ENCODE data around the gene B4GALNT2.

- TF ChIP-seq CTCF (IDR thresholded peaks at IDR 0.05) = no peak
- no peak for TF ChIP-seq POLR2A (IDR thresholded peaks at IDR 0.05)
These were observed 46.8 kb upstream of the B4GALNT2 start for GRCh38 chr17:49085565-49086315.

Measured in right lobe of liver (tissue), 4 donors.